ENCODE results near the gene CCDC60.

- TF ChIP-seq CTCF (IDR thresholded peaks at IDR 0.05 in 2 of 3, conservative IDR thresholded peaks at IDR 0.05 in 1 of 3; ENCODE audit: borderline replicate concordance in 1 of 3, insufficient read depth in 1 of 3, low read depth in 2 of 3, low read length in 2 of 3) (no peak), POLR2AphosphoS5 (IDR thresholded peaks at IDR 0.05; ENCODE audit: low read depth, low read length) (no peak), TCF7L2 (IDR thresholded peaks at IDR 0.05; ENCODE audit: borderline replicate concordance, extremely low read depth, insufficient read depth, insufficient read length) (no peak), EZH2phosphoT487 (IDR thresholded peaks at IDR 0.05; ENCODE audit: borderline replicate concordance) (no peak), YY1 (IDR thresholded peaks at IDR 0.05; ENCODE audit: extremely low read depth, insufficient replicate concordance, low read depth, low read length) (no peak), POLR2A (IDR thresholded peaks at IDR 0.05; ENCODE audit: borderline replicate concordance, extremely low read depth, insufficient read depth, insufficient read length) (no peak), REST (IDR thresholded peaks at IDR 0.05; ENCODE audit: low read depth) (no peak)
Observed at GRCh38 chr12:119505001-119505400, 170.5 kb downstream of the CCDC60 start.

Measured in HCT116 (cell line).